GM18526 (cell line): ENCODE measurements around the gene ITGB4.

Experiments
- POLR2A ChIP-seq: IDR thresholded peaks from 3 replicates; pipeline ENCODE4 v1.6.1; 2011; ENCODE audit not compliant: insufficient read length; ENCODE audit errors: extremely low read depth

The ITGB4 gene

DNA sequence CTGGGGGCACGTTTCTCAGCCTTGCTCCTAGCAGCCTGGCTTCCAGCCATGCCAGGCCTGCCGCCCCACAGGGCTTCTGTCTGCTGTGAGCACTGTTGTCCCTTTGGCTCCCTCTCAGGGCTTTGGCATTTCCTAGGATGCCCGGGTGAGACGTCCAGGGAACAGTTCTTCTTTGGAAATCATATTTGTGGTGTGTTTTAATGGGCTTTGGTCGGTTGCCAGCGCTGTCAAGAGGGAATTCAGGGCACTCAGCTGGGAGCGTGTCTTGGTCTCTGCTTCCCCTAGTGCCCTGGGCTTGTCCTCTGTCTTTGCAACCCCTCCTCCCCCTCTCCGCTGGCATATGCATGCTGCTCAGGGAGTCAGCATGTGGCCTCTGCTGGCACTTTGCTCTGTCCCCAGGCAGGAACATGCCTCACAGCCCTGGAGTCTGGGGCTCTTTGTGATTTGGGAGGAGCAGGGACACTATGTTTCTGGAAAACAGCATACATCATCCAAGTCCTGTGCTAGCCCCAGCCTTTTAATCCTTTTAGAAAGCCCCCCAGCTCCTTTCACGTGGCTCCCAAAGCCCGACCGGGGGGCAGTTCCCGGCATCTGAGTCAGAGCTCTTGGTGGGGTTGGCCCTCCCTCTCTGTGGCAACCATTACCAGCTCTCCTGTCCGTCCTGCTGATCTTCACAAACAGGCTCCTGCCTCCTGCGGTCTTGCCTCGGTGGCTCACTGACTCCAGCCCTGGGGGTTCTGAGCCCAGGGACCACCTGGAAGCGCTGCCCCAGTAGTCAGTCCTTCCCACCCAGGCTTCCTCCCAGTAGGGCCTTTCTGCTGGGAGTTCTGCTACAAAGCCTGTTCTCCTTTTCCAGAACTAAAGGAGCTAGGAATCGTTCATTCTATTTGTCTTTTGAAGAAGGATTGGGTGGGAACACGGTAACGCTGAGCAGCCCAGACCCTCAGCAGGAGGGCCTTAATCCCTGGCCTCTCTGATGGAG is 27.5 kb upstream of the ITGB4 start:
- TF ChIP-seq POLR2A, result no peak

DNA sequence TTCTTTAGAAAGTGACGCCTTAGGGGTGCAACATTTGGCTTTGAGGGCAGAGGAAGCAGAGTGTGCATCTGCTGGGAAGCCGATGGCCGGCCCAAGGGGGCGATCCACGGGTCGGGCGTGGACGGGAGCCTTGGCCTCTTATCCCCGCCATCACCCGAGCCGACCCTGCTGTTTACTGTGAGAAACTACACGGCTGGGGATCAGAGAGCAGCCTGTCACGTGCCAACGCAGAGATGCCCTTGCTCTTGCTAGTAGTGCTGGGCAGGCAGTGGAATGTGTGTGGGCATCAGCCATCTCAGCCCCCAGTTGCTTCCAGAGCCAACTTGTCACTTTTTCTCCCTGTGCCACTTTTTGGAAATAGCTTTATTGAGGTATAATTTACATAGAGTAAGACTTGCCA is 26.7 kb upstream of the ITGB4 start:
- no peak for TF ChIP-seq POLR2A

DNA sequence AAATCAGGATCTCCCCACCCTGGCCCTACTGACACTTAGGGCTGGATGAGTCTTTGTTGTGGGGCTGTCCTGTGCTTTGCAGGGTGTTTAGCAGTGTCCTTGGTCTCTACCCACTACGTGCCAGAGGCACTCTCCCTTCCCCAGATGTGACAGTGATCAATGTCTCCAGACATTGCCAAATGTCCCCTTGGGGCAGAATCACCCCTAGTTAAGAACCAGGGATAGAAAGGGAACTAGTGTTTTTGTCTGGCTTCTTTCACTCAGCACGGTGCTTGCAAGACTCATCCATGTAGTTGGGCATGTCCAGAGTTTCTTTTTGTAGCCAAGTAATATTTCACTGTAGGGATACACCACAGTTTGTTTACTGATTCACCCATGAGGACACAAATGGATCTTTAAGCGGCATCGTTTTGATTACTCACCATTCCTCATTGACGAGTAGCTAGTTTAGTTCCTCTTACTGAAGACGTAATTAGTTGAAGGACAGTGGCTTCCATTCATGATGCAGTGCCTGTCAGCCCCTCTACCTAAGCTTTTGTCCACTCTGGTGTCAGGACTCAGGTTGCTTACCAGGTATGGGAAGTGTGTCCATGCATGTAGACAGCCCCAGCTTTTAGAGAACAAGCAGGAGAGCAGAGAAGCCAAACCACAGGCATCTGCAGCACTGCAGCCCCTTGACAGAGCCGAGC is 26.0 kb upstream of the ITGB4 start:
- no peak for TF ChIP-seq POLR2A

DNA sequence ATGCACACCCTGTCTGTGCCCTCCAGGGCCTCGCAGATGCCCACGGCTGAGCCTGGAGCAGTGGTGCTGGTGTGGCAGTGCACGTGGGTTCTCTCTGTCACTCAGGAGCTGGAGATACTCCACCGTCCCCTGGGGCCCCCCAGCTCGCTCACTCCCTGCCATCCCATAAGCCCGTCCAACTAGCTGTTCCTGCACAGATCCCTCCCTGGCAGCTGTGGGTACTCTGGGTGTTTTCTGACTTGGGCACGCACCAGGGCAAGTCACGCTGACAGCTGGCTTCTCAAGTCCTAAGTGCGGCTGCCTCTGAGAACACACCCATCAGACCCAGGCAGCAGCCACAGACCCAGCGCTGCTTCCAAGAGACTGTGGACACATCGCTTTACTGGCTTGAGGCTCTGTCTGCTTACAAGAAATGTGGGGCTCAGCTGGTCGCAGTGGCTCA is 25.4 kb upstream of the ITGB4 start:
- TF ChIP-seq POLR2A, result no peak

DNA sequence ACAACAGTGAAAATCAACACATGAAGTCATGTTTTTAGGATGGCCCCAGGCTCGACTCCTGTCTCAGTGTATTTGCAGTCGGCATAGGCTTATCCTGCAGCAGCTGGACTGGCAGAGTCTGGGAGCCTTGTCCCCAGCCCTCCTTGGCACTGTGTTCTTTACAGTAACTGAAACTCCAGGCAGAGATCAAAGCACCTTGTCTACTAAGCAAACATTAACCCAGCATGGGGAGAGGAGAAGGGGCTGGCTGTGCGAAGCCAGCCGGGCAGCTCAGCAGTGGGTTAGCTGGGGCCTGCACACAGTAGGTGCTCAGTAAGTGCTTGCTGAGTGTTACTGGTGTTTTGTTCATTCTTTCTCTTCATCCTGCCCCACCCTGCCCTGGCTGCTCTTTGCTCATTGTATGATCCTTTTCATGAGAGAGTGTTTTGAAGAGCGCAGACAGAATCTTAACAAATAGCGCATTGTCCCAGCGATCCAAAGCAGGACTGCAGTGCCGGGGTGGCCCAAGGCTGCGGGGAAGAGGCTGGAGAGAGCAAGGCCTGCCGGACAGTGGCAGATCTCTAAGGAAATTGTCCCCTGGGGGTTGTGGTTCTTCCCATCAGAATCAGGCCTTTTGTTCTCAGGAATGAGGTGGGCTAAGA is 23.5 kb upstream of the ITGB4 start:
- TF ChIP-seq POLR2A, result no peak

DNA sequence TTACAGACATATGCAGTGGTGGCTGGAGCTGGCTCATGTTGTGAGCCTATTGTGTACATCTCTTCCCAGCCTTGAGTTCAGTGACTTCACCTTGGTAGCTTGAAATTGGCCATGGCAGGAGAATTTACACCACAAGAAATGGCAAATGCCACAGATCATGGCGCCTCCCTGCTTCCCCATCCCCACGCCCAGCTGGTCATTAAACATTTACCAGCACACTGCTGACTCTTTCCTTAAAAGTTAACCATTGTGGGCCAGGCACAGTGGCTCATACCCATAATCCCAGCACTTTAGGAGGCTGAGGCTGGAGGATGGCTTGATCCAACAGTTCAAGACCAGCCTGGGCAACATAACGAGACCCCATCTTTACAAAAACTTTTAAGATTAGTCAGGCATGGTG is 22.6 kb upstream of the ITGB4 start:
- no peak for TF ChIP-seq POLR2A

DNA sequence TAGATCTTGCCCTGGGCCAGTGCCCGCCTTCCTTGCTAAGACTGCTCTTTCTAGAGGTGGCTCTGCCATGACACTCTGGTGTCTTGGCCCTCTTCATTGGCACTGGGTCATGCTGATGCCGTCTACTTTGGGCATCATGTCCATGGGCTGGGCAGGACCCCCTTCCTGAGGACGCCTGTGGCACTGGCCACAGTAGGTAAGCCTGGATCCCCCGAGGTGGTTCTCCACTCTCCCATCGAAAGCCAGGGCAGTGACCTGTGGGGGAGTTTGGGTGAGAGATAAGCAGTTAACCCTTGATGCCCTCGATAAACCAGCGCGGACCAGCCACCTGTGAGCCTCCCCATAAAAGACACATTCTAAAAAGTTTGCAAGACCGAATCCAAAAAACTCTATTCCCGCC is 20.0 kb upstream of the ITGB4 start:
- TF ChIP-seq POLR2A, result no peak

DNA sequence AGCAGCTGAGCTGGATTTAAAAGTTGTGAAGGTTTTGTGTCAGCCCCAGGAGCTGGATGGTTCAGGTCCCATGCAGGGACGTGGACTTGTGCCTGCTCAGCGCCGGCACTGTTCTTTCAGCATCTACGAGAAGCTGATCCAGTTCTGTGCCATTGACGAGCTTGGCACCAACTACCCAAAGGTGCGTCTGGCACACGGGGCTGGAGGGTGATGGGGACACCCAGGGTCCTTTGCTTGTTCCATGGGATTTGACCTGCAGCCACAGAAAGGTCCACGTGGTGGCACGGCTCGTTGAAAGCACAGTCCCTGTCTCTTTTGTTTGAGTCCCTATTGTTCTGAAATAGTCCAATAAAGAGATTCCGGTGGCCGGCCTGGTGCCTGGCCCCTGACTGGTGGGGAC is 18.1 kb upstream of the ITGB4 start:
- TF ChIP-seq POLR2A, result no peak

DNA sequence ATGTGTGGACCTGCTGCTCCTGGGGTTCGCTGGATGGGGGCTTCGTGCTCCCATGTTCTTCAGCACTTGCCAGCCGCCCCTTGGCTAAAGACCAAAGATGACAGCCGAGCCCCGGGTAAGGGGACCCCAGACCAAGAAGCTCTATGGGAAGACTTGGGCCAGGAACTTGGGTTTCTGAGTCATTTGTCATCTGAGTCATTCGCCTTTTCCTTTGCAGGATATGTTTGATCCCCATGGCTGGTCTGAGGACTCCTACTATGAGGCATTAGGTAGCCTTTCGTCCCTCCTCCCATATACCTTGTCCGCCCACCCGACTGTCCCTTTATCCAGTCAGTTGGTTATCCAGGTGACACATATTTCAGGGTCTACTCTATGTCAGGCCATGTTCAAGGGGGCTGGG is 17.7 kb upstream of the ITGB4 start:
- no peak for TF ChIP-seq POLR2A

DNA sequence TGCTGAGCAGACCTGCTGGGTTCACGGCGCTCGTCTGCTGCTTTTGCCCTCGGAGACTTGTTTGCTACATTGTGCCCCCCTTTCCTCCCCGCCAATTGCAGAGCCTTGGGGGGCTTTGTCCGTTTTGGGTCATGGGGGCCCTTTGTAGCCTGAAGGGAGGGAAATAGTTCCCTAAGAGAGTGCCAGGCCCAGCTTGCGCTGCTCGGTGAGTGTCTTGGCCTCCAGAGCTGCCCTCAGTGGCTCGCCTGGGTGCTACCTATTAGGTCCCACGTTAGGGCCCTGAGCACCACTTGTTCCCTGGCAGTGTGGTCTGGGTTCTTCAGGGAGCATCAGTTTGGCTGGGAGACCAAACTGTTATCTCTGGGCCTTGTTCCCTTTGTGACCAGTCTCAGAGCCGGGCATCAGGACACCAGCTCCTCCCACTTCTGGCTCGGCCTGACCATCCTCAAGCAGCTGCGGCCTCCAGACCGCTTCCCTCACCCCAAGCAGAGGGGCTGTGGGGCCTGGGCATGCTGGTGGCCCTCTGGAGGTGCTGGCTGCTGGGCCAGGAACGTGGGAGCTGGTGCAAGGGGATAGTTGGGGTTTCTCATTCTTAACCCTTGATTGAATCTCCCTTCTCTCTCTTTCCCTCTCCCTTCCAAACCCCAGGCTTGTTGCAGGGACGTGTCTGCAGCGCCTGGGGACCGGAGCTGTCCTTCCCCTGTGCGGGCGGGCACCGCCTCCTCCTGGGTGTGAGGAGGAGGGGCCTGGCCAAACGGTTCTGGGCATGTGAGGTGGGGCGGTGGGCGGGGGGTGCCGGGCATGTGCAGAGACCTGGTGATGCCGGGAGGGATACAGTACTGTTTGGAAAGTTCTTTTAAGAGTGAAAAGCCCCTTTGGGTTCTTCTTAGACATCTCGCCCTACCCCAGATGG is 16.0 kb upstream of the ITGB4 start:
- TF ChIP-seq POLR2A, result no peak

DNA sequence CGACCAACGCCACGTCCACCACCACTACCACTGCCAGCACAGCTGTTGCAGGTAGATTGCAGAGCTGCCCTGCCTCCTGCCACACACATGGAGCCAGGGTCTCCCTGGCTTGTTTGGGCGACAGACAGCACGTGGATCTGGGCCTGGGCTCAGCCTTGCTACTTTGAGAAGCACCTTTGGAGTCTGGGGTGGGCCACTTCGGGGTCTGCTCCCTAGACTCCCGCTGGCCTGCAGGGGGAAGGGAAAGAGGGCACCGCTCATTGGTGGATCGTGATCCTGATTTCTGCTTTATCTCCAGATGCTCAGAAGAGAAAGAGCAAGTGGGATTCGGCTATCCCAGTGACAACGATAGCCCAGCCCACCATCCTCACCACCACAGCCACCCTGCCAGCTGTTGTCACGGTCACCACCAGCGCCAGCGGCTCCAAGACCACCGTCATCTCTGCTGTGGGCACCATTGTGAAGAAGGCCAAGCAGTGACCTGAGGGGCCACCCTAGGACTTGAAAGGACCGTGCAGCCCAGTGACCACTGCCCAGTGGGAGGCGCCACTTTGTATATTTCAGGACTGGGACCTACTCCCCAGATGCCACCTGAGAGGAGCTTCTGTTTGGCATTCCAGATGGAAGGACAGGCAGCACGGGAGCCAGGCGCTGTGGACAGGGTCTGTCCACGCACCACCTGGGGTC is 15.1 kb upstream of the ITGB4 start:
- TF ChIP-seq POLR2A, result no peak

DNA sequence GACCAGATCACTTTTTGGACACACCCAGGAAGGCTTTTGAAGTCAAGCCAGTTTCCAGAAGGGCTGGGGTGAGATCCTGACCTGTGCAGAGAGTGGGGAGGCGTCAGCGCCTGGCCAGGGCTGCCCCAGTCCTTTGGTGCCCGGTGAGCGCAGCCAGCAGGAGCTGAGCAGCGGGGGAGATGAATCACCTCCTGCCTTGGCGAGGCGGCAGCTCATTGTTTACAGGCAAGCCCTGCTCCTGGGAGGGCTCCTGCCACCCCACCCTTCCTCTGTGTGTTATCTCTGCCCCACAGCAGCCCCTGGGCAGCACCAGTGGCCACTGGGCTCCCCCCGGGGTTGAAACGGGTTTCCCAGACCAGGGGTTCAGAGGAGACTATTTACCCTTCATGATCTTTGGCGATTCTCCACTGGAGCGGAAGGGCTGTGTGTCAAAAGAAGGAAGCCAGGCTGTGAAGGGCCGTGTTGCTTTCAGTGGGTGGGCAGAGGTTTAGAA is 14.1 kb upstream of the ITGB4 start:
- no peak for TF ChIP-seq POLR2A

DNA sequence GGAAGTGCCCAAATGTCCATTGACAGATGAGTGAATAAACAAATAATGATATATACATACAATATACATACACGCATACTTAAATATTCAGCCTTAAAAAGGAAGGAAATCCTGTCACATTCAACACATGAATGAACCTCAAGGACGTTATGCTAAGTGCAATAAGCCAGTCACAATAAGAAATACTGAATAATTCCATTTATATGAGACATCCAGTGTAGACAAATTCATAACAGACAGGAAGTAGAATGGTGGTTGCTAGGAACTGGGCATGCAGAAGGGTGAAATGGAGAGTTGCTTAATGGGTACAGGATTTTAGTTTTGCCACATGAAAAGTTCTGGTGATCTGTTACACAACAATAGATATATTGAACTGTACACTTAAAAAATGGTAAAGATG is 8.8 kb upstream of the ITGB4 start:
- TF ChIP-seq POLR2A, result no peak

DNA sequence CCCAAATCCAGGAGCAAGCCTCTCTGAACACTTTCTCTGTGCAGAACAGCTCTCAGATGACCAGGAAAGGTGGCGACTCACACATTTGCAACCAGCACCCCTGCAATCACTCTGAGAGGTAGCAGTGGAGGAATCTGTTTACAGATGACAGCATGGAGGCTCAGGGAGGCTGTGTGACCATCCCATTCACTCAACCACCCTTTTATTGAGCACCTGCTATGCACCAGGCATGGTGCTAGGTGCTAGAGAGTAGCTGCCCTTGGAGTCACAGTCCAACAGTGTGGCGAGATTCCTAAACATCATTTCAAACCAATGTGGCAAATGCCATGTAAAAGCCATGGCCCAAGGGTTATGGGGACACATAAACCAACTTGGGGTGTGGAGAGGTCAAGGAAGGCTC is 1.5 kb upstream of the ITGB4 start:
- no peak for TF ChIP-seq POLR2A

DNA sequence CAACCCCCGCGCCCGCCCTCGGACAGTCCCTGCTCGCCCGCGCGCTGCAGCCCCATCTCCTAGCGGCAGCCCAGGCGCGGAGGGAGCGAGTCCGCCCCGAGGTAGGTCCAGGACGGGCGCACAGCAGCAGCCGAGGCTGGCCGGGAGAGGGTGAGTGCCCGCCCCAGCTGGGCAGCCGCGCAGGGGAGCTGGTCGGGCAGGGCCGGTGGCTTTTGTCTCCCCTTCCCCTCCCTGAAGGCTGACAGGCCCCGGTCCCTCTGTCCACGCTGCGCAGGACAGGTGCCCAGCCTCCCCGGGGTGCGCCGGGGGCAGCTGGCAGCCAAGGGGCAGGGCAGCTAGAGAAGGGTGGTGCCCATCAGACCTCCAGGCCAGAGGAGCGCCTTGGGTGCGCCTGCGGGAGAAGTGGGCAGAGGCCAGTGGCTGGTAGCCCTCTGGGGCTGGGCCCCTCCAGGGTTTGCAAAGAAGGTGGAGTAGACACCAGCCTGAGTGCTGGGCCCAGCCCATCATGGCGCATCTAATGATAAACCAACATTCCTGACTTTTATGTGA is 278 bp downstream of the ITGB4 start:
- no peak for TF ChIP-seq POLR2A
